NCI-H2029 (cell line): ENCODE results near the gene SSBP2.

Experiments used
- DNase-seq: peaks from one replicate; lab custom pipeline; 2025; lab: John Stamatoyannopoulos, UW

The SSBP2 gene

GRCh38 chr5:81389025-81389424 is 361.9 kb downstream of the SSBP2 start:
- DNase-seq, result no peak

DNA sequence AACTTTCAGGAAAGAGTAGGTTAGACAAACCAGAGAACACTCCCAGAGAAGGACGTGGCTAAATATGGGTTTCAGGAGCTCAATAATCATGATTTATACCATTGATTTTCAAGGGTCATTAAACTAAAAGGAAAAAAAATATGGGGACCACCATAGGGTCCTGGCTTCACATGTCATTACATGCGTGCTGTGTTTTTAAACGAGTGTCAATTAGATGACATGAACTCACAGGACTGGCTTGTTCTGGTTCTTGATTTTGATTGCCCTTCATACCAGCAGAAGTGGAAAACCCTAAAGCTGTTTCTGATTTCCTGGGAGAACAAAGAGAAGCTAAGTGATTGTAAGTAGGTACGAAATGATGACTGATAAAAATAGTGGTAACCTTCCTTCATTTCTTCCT is 362.7 kb downstream of the SSBP2 start:
- DNase-seq, result no peak

DNA sequence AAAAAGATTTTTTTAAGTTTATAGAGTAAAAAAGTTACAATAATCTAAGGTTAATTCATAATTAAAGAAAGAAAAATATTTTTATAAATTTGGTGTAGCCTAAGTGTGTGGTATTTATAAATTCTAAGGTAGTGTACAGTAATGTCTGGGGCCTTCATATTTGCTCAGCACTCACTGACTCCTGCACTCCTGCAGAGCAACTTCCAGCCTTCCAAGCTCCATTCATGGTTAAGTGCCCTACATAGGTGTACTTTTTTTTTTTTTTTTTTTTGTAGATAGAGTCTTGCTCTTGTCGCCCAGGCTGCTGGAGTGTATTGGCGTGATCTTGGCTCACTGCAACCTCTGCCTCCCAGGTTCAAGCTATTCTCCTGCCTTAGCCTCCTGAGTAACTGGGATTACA is 367.0 kb downstream of the SSBP2 start:
- no peak for DNase-seq

- no peak for DNase-seq
Measured at GRCh38 chr5:81371354-81371876, 379.5 kb downstream of the SSBP2 start.

GRCh38 chr5:81370912-81371311 is 380.0 kb downstream of the SSBP2 start:
- no peak for DNase-seq

GRCh38 chr5:81365541-81365940 is 385.4 kb downstream of the SSBP2 start:
- DNase-seq, result no peak

- DNase-seq, result no peak
Measured at GRCh38 chr5:81363093-81363871, 387.6 kb downstream of the SSBP2 start.
